ENCODE data around the gene ITGB8.
A peak's percentile ranks its signal among the peaks of the same experiment; 100 is the strongest.

Gene ITGB8

DNA sequence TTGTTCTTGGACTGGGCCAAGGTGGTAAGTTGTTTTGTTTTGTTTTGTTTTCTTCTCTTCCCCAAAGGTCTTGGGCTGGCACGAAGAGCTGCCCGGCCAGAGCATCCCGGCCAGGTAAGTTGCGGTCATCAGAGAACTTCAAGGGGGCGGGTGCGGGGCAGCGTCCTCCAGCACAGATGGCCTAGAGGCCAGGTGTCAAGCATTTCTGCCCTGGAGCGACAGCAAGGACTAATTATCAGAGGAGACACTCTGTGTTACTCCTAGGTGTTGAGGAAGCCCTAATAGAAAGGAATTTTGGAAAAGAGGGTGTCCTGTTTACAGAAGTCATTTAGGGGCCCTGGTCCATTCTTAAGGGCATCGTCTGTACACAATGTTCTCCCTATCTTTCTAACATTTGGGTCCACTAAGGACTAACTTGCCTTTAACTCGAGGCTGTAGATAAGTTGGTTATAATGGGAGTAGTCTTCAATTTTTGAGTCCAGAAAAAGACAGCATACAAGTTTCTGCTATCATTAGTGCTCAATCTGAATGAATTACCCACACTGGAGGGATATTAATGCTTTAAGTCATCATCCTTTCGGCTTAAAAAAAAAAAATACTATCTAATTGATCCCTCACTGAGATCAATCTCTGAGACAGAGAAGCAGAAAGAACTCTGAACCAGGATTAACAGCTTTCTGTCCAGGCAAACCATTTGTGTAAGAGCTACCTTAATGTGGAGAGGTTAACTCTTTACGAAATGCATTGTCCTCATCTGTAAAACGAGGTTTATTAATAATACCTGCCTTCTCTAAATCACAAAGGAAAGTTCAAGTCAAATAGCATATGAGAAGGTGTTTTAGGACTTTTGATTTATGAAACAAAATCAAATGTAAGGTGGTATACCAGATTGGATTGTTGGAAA lies 1.5 kb downstream of the ITGB8 start:
- Histone ChIP-seq H3K27ac (ENCODE audit: low read depth in 2 of 2, low read length in 2 of 2) (peak overlapping the region; percentile 91 to 92), H3K36me3 (ENCODE audit: control insufficient read depth in 2 of 2, insufficient read depth in 2 of 2, low read length in 2 of 2) (no peaks in the 10 kb centered on the region), H3K4me1 (ENCODE audit: control insufficient read depth in 2 of 2, insufficient read depth in 2 of 2, low read length in 2 of 2) (peaks cover 3 to 5% of the 10 kb centered on the region in 2 donors), H3K9me3 (ENCODE audit: control insufficient read depth in 2 of 2, low read length in 2 of 2) (no peaks in the 10 kb centered on the region), H3K27me3 (ENCODE audit: control insufficient read depth in 2 of 2, insufficient read depth in 2 of 2, low read length in 2 of 2) (no peaks in the 10 kb centered on the region), H3K4me3 (ENCODE audit: low read length in 2 of 2) (peak overlapping the region; percentile 81 to 92), H3K9ac (ENCODE audit: low read depth in 1 of 2, low read length in 2 of 2) (peak overlapping the region; percentile 68 to 85)

- no peak overlapping the region for H3K9ac ChIP-seq (ENCODE audit: low read depth in 1 of 2, low read length in 2 of 2)
- no peaks in the 10 kb centered on the region for H3K4me1 ChIP-seq (ENCODE audit: control insufficient read depth in 2 of 2, insufficient read depth in 2 of 2, low read length in 2 of 2)
- no peaks in the 10 kb centered on the region for H3K9me3 ChIP-seq (ENCODE audit: control insufficient read depth in 2 of 2, low read length in 2 of 2)
- H3K36me3 ChIP-seq (ENCODE audit: control insufficient read depth in 2 of 2, insufficient read depth in 2 of 2, low read length in 2 of 2): no peaks in the 10 kb centered on the region
- H3K27ac ChIP-seq (ENCODE audit: low read depth in 2 of 2, low read length in 2 of 2): no peak overlapping the region
- no peak overlapping the region for H3K4me3 ChIP-seq (ENCODE audit: low read length in 2 of 2)
- H3K27me3 ChIP-seq (ENCODE audit: control insufficient read depth in 2 of 2, insufficient read depth in 2 of 2, low read length in 2 of 2): no peaks in the 10 kb centered on the region
Measured at GRCh38 chr7:20338285-20338684, 7.6 kb downstream of the ITGB8 start.

DNA sequence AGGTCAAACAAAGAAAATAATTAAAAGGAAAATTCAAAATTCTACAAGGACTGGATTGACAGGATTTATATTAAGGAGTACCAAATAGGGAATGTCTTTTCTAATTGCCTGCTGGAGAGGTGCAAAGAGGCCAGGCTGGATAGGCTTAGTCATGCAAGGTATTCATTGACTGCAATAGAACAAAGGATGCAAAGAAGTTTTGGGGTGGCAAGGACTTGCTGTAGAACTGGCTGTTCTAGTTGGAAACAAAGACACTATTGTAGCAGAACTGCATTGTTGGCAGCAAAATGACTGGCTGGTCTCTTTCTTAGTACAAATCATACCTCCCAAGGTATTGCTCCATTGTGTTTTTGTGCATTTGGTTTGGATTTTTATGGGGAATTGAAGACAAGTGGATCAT lies 10.1 kb downstream of the ITGB8 start:
- H3K9me3 ChIP-seq (ENCODE audit: control insufficient read depth in 2 of 2, low read length in 2 of 2): no peaks in the 10 kb centered on the region
- H3K4me3 ChIP-seq (ENCODE audit: low read length in 2 of 2): no peak overlapping the region

GRCh38 chr7:20343205-20343604 lies 12.5 kb downstream of the ITGB8 start:
- Histone ChIP-seq H3K9me3 (ENCODE audit: control insufficient read depth in 2 of 2, low read length in 2 of 2) (no peaks in the 10 kb centered on the region), H3K4me3 (ENCODE audit: low read length in 2 of 2) (no peak overlapping the region), H3K27ac (ENCODE audit: low read depth in 2 of 2, low read length in 2 of 2) (no peak overlapping the region), H3K36me3 (ENCODE audit: control insufficient read depth in 2 of 2, insufficient read depth in 2 of 2, low read length in 2 of 2) (no peaks in the 10 kb centered on the region), H3K27me3 (ENCODE audit: control insufficient read depth in 2 of 2, insufficient read depth in 2 of 2, low read length in 2 of 2) (no peaks in the 10 kb centered on the region), H3K4me1 (ENCODE audit: control insufficient read depth in 2 of 2, insufficient read depth in 2 of 2, low read length in 2 of 2) (no peaks in the 10 kb centered on the region), H3K9ac (ENCODE audit: low read depth in 1 of 2, low read length in 2 of 2) (no peak overlapping the region)

More for the DNA sequence above, 10.1 kb downstream of the ITGB8 start:
- no peaks in the 10 kb centered on the region for H3K27me3 ChIP-seq (ENCODE audit: control insufficient read depth in 2 of 2, insufficient read depth in 2 of 2, low read length in 2 of 2)
- peak overlapping the region in 1 of 2 donors; percentile 37 for H3K27ac ChIP-seq (ENCODE audit: low read depth in 2 of 2, low read length in 2 of 2)
- H3K9ac ChIP-seq (ENCODE audit: low read depth in 1 of 2, low read length in 2 of 2): no peak overlapping the region
- no peaks in the 10 kb centered on the region for H3K4me1 ChIP-seq (ENCODE audit: control insufficient read depth in 2 of 2, insufficient read depth in 2 of 2, low read length in 2 of 2)
- no peaks in the 10 kb centered on the region for H3K36me3 ChIP-seq (ENCODE audit: control insufficient read depth in 2 of 2, insufficient read depth in 2 of 2, low read length in 2 of 2)

DNA sequence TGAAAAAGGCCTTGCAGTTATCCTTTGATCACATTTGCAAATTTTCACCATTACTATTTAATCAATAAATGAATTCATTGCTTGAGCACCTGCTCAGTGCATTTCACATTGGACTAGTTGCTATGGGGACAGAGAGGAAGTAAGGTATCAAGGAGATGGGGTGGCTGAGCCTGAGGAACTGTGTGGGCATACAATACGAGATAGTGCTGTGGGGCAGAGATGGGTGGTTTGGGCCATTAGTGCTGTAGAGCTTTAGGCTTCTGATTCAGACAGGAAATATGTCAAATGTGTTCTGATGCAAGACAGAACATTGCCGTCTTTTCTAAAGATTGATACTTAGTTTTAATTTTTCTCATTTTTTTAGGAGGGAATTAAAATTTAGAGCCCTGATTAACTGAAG lies 13.2 kb downstream of the ITGB8 start:
- no peaks in the 10 kb centered on the region for H3K36me3 ChIP-seq (ENCODE audit: control insufficient read depth in 2 of 2, insufficient read depth in 2 of 2, low read length in 2 of 2)
- H3K9ac ChIP-seq (ENCODE audit: low read depth in 1 of 2, low read length in 2 of 2): no peak overlapping the region
- no peak overlapping the region for H3K4me3 ChIP-seq (ENCODE audit: low read length in 2 of 2)
- no peaks in the 10 kb centered on the region for H3K27me3 ChIP-seq (ENCODE audit: control insufficient read depth in 2 of 2, insufficient read depth in 2 of 2, low read length in 2 of 2)
- H3K4me1 ChIP-seq (ENCODE audit: control insufficient read depth in 2 of 2, insufficient read depth in 2 of 2, low read length in 2 of 2): no peaks in the 10 kb centered on the region
- H3K9me3 ChIP-seq (ENCODE audit: control insufficient read depth in 2 of 2, low read length in 2 of 2): no peaks in the 10 kb centered on the region
- H3K27ac ChIP-seq (ENCODE audit: low read depth in 2 of 2, low read length in 2 of 2): no peak overlapping the region

DNA sequence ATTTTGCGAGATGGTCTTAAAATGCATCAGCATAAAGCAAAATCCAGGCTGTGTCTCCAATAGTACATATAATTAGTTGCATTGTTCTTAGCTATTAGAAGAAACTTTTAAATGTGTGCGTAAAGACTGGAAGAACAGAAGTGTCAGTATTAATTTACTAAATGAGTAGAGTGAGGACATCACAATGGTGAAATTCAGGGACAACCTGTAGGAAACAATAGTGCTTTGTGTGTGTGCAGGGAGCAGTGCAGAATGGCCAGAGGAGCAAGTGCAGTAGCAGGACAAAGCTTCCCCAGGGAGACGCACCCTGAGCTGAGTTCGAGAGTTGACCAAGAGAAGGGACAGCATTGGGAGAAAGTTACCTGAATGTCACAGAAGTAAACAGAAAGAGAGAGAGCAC lies 13.7 kb downstream of the ITGB8 start:
- H3K9ac ChIP-seq (ENCODE audit: low read depth in 1 of 2, low read length in 2 of 2): no peak overlapping the region
- H3K36me3 ChIP-seq (ENCODE audit: control insufficient read depth in 2 of 2, insufficient read depth in 2 of 2, low read length in 2 of 2): no peaks in the 10 kb centered on the region
- H3K27ac ChIP-seq (ENCODE audit: low read depth in 2 of 2, low read length in 2 of 2): no peak overlapping the region
- no peaks in the 10 kb centered on the region for H3K4me1 ChIP-seq (ENCODE audit: control insufficient read depth in 2 of 2, insufficient read depth in 2 of 2, low read length in 2 of 2)
- no peaks in the 10 kb centered on the region for H3K27me3 ChIP-seq (ENCODE audit: control insufficient read depth in 2 of 2, insufficient read depth in 2 of 2, low read length in 2 of 2)
- H3K9me3 ChIP-seq (ENCODE audit: control insufficient read depth in 2 of 2, low read length in 2 of 2): no peaks in the 10 kb centered on the region
- no peak overlapping the region for H3K4me3 ChIP-seq (ENCODE audit: low read length in 2 of 2)

- H3K27me3 ChIP-seq (ENCODE audit: control insufficient read depth in 2 of 2, insufficient read depth in 2 of 2, low read length in 2 of 2): no peaks in the 10 kb centered on the region
- no peak overlapping the region for H3K9ac ChIP-seq (ENCODE audit: low read depth in 1 of 2, low read length in 2 of 2)
- H3K9me3 ChIP-seq (ENCODE audit: control insufficient read depth in 2 of 2, low read length in 2 of 2): no peaks in the 10 kb centered on the region
- no peak overlapping the region for H3K27ac ChIP-seq (ENCODE audit: low read depth in 2 of 2, low read length in 2 of 2)
- H3K4me3 ChIP-seq (ENCODE audit: low read length in 2 of 2): no peak overlapping the region
- peaks cover 0 to 8% of the 10 kb centered on the region in 2 donors for H3K4me1 ChIP-seq (ENCODE audit: control insufficient read depth in 2 of 2, insufficient read depth in 2 of 2, low read length in 2 of 2)
- no peaks in the 10 kb centered on the region for H3K36me3 ChIP-seq (ENCODE audit: control insufficient read depth in 2 of 2, insufficient read depth in 2 of 2, low read length in 2 of 2)
Measured at GRCh38 chr7:20346577-20346976, 15.9 kb downstream of the ITGB8 start.

DNA sequence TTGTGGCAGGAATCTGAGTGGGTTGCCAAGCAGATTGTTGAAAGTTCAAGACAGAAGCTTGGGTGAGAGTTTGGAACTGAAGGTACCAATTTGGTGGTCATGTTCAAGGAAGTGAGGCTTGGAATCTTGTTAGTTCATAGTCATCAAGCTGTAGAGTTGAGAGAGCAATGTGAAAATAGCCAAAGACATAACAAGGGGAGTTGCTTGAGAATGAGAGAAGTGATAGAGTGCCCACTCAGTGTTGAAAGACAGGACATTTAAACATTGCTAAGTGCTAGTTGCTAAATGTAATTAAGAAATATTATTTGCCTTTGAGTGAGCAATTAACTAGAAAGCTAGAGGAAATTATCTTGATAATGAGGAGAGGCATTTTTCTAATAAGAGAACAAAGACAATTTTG lies 17.0 kb downstream of the ITGB8 start:
- Histone ChIP-seq H3K4me1 (ENCODE audit: control insufficient read depth in 2 of 2, insufficient read depth in 2 of 2, low read length in 2 of 2) (peaks cover 0 to 14% of the 10 kb centered on the region in 2 donors), H3K36me3 (ENCODE audit: control insufficient read depth in 2 of 2, insufficient read depth in 2 of 2, low read length in 2 of 2) (no peaks in the 10 kb centered on the region), H3K4me3 (ENCODE audit: low read length in 2 of 2) (no peak overlapping the region), H3K27me3 (ENCODE audit: control insufficient read depth in 2 of 2, insufficient read depth in 2 of 2, low read length in 2 of 2) (no peaks in the 10 kb centered on the region), H3K9ac (ENCODE audit: low read depth in 1 of 2, low read length in 2 of 2) (no peak overlapping the region), H3K9me3 (ENCODE audit: control insufficient read depth in 2 of 2, low read length in 2 of 2) (no peaks in the 10 kb centered on the region), H3K27ac (ENCODE audit: low read depth in 2 of 2, low read length in 2 of 2) (no peak overlapping the region)

- H3K27ac ChIP-seq (ENCODE audit: low read depth in 2 of 2, low read length in 2 of 2): no peak overlapping the region
- no peak overlapping the region for H3K9ac ChIP-seq (ENCODE audit: low read depth in 1 of 2, low read length in 2 of 2)
- H3K9me3 ChIP-seq (ENCODE audit: control insufficient read depth in 2 of 2, low read length in 2 of 2): no peaks in the 10 kb centered on the region
Measured at GRCh38 chr7:20348125-20348807, 17.6 kb downstream of the ITGB8 start.

DNA sequence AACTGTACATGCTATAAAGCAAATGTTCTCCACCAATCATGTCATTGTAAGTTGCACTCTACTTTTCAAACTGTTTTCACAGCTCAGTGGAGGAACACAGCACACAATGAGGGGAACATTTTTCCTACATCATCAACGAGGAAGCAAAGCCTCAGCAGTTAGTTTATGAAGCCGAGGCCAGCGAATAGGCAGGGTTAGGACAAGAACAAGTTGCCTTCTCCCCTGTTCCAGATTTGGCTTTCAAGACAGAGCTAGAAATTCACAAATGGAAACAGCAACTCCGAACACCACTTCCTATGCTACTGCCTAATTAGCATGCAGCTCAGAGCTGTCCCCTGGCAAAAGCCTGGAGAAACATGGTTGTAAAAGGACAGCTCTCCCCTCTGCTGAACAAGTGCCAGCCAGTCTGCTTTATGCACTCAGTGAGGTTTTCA lies 19.8 kb downstream of the ITGB8 start:
- no peaks in the 10 kb centered on the region for H3K9me3 ChIP-seq (ENCODE audit: control insufficient read depth in 2 of 2, low read length in 2 of 2)
- H3K27ac ChIP-seq (ENCODE audit: low read depth in 2 of 2, low read length in 2 of 2): peak overlapping the region; percentile 70 to 76
- H3K4me1 ChIP-seq (ENCODE audit: control insufficient read depth in 2 of 2, insufficient read depth in 2 of 2, low read length in 2 of 2): peaks cover 0 to 17% of the 10 kb centered on the region in 2 donors
- peak overlapping the region; percentile 25 to 58 for H3K4me3 ChIP-seq (ENCODE audit: low read length in 2 of 2)
- no peaks in the 10 kb centered on the region for H3K27me3 ChIP-seq (ENCODE audit: control insufficient read depth in 2 of 2, insufficient read depth in 2 of 2, low read length in 2 of 2)
- no peaks in the 10 kb centered on the region for H3K36me3 ChIP-seq (ENCODE audit: control insufficient read depth in 2 of 2, insufficient read depth in 2 of 2, low read length in 2 of 2)
- H3K9ac ChIP-seq (ENCODE audit: low read depth in 1 of 2, low read length in 2 of 2): peak overlapping the region in 1 of 2 donors; percentile 54

More at GRCh38 chr7:20348125-20348807, 17.6 kb downstream of the ITGB8 start:
- Histone ChIP-seq H3K4me3 (ENCODE audit: low read length in 2 of 2) (no peak overlapping the region), H3K4me1 (ENCODE audit: control insufficient read depth in 2 of 2, insufficient read depth in 2 of 2, low read length in 2 of 2) (peaks cover 0 to 14% of the 10 kb centered on the region in 2 donors), H3K27me3 (ENCODE audit: control insufficient read depth in 2 of 2, insufficient read depth in 2 of 2, low read length in 2 of 2) (no peaks in the 10 kb centered on the region), H3K36me3 (ENCODE audit: control insufficient read depth in 2 of 2, insufficient read depth in 2 of 2, low read length in 2 of 2) (no peaks in the 10 kb centered on the region)
